Right ventricle myocardium superior (tissue), 1 donor: ENCODE measurements around the gene TUG1. TPM values are rescaled to one million over a fixed set of nuclear protein-coding genes. Genes with fewer than 3 reads are reported as not detected.

Experiments
- ATAC-seq: fragments of 200-7000 bp; cut with Tn5 transposase; one replicate; pipeline ENCODE4 v1.9.1; 2020; ENCODE audit warnings: mild to moderate bottlenecking; ENCODE audit not compliant: poor library complexity
- DNase-seq: peaks from one replicate; pipeline ENCODE4 v3.0.0-alpha.2; 2020
- intact Hi-C: fragments of 100-400 bp; cut with DNase I; formaldehyde crosslinking; loops from one replicate; pipeline ENCODE4 v1.11.2; 2022
- total RNA-seq: library from RNA; stranded (reverse); fragmentation: NEBNext Ultra II Directional; extraction: Animal tissue kit (Norgen Biotek cat#: 25700); gene quantifications from one replicate; pipeline ENCODE4 v1.2.1, GENCODE V29; 2021
- donor health status: DM: no; HTN: yes; CAD: no; lungs with severe emphysema.

The TUG1 gene
- total RNA-seq, 1 donor from 2014 or later: 30.9 TPM

- intact Hi-C loops: loop anchor here (5.0 kb wide), 2 partner anchors 137 to 202 kb away; partner anchors contain the start of gene SMTN
- DNase-seq (no peak), ATAC-seq (no peak)
These were observed 24.1 kb upstream of the TUG1 start for GRCh38 chr22:30944986-30945385.

- intact Hi-C loops: loop anchor here (5.0 kb wide), 2 partner anchors 137 to 202 kb away; partner anchors contain the start of gene SMTN
- ATAC-seq: no peak
These were observed 23.4 kb upstream of the TUG1 start for GRCh38 chr22:30945653-30946052.

GRCh38 chr22:30946354-30946753 lies 22.7 kb upstream of the TUG1 start:
- no peak for ATAC-seq
- intact Hi-C loops: loop anchor here (5.0 kb wide), 2 partner anchors 136 to 201 kb away; partner anchors contain the start of gene SMTN
- no peak for DNase-seq

More at GRCh38 chr22:30945653-30946052, 23.4 kb upstream of the TUG1 start:
- DNase-seq: no peak

GRCh38 chr22:30947173-30947815 lies 21.8 kb upstream of the TUG1 start:
- DNase-seq (peak; percentile 75), ATAC-seq (peak; percentile 64)
- intact Hi-C loops: loop anchor here (5.0 kb wide), 2 partner anchors 135 to 200 kb away; partner anchors contain the start of gene SMTN

GRCh38 chr22:30947816-30948454 lies 21.1 kb upstream of the TUG1 start:
- intact Hi-C loops: loop anchor here (5.0 kb wide), 2 partner anchors 134 to 199 kb away; partner anchors contain the start of gene SMTN
- ATAC-seq: peak; percentile 79
- DNase-seq: no peak

GRCh38 chr22:30948930-30949342 lies 20.1 kb upstream of the TUG1 start:
- DNase-seq (no peak), ATAC-seq (no peak)
- intact Hi-C loops: loop anchor here (5.0 kb wide), 2 partner anchors 133 to 198 kb away; partner anchors contain the start of gene SMTN

- intact Hi-C loops: loop anchor here (5.0 kb wide), 2 partner anchors 132 to 197 kb away; partner anchors contain the start of gene SMTN
- no peak for ATAC-seq
These were observed 19.0 kb upstream of the TUG1 start for GRCh38 chr22:30949934-30950660.

GRCh38 chr22:30953206-30953605 lies 15.9 kb upstream of the TUG1 start:
- ATAC-seq (no peak), DNase-seq (no peak)
- intact Hi-C loops: no loop called here

More at GRCh38 chr22:30949934-30950660, 19.0 kb upstream of the TUG1 start:
- no peak for DNase-seq

- intact Hi-C loops: no loop called here
- DNase-seq (no peak), ATAC-seq (no peak)
These were observed 13.9 kb upstream of the TUG1 start for GRCh38 chr22:30955153-30955552.

- no peak for ATAC-seq
These were observed 4.2 kb upstream of the TUG1 start for GRCh38 chr22:30964858-30965257.

GRCh38 chr22:30968015-30968923 lies 796 bp upstream of the TUG1 start, which contains the start of gene MORC2:
Gene MORC2 (minus strand): TSS chr22:30968774. CDS start chr22:30967889, 885 bp downstream.
- intact Hi-C loops: loop anchor here (2.0 kb wide), 1 partner anchor 115 kb away; no protein-coding TSS in a partner anchor
- peak; percentile 54 for ATAC-seq
- no peak for DNase-seq

More at GRCh38 chr22:30964858-30965257, 4.2 kb upstream of the TUG1 start:
- intact Hi-C loops: no loop called here
- DNase-seq: no peak

- DNase-seq: peak; percentile 63
- peak; percentile 47 for ATAC-seq
- intact Hi-C loops: loop anchor here (2.0 kb wide), 1 partner anchor 113 kb away; no protein-coding TSS in a partner anchor
These were observed 679 bp downstream of the TUG1 start for GRCh38 chr22:30969532-30970355.

GRCh38 chr22:30970356-30970746 lies 1.3 kb downstream of the TUG1 start:
- DNase-seq (no peak), ATAC-seq (no peak)
- intact Hi-C loops: no loop called here

GRCh38 chr22:30978304-30978962 lies 9.4 kb downstream of the TUG1 start:
- intact Hi-C loops: no loop called here
- ATAC-seq (no peak), DNase-seq (no peak)

- no peak for ATAC-seq
- intact Hi-C loops: no loop called here
These were observed 10.9 kb downstream of the TUG1 start for GRCh38 chr22:30979932-30980331.

GRCh38 chr22:30982512-30982911 lies 13.4 kb downstream of the TUG1 start:
- no peak for DNase-seq
- no peak for ATAC-seq
- intact Hi-C loops: no loop called here

More at GRCh38 chr22:30979932-30980331, 10.9 kb downstream of the TUG1 start:
- no peak for DNase-seq

GRCh38 chr22:30984317-30984716 lies 15.3 kb downstream of the TUG1 start:
- no peak for ATAC-seq
- intact Hi-C loops: no loop called here
- no peak for DNase-seq
